Stimulated activated CD8-positive, alpha-beta memory T cell treated with anti-CD3 and anti-CD28 coated beads, Interleukin-15, amount 100 ng/mL, for 48 hours (primary cell): Measurements from ENCODE around the gene STYX.

Source experiments
- DNase-seq, 2 donors: peaks; one replicate each; pipeline ENCODE4 v3.0.0-alpha.2; 2020; ENCODE audit warnings: low read depth in 2 of 2

Gene STYX

GRCh38 chr14:52790011-52790755 lies 60.2 kb downstream of the STYX start:
- DNase-seq = no peak

DNA sequence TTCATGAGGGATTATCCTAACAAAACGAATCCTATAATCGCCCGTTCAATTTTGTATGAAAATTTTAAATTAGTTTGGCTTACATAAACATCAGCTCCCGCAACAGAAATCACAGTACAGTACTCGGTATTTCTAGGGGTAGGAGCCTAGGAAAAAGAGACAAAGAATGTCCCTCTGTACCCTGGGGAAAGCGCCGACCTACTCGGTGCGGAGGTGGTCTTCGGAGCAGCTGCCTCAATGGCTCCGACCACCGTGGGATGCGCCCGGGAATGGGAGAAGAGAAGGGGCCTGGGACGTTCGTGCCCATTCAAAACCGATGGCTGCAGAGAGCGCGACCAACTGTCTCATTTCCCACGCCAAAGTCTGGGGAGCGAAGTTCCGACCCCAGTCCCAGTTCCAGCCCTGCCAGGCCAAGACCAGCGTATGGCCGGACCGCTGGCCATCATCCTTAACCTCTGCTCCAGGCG lies 60.8 kb downstream of the STYX start:
- DNase-seq = no peak

- peak; percentile 79 to 81 for DNase-seq
Measured at GRCh38 chr14:52791223-52792096, 61.5 kb downstream of the STYX start, which contains the start of gene GNPNAT1. Gene GNPNAT1, minus strand, starts transcription at chr14:52791607. Its CDS starts 6,957 bp downstream, at chr14:52784650.

DNA sequence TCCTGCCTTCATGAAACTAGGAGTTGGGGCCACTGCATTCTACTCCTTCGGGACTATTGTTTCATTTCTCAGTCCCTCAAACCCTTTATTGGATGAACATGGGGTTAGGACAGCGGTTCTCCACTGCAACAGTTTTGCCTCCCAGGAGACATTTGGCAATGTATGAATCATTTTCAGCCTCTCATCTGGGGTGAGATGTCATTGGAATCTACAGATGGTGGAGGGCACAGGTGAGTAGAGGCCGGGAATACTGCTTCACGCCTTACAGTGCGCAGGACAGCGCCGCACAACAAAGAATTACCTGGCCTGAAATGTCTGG lies 62.1 kb downstream of the STYX start:
- DNase-seq = no peak

GRCh38 chr14:52793061-52793460 lies 63.1 kb downstream of the STYX start:
- DNase-seq = no peak

GRCh38 chr14:52797653-52798052 lies 67.7 kb downstream of the STYX start:
- DNase-seq = no peak

DNA sequence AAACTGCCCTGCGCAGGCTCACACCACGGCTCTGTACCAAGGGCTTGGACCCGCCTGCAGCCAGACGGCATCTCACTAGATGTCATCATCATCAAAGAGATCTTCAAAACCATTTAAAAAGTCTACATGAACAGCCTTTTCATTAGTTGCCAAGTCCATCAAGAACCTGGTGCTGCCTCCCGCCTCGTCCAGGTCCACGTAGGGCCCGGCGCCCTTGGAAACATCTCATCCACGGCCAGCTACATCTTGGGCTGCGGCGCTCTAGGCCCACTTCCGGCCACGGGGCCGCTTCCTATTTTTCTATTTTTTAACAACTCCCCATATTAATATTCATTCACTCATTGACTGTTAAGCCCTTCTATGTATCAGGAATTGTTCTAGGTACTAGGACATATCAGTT lies 68.9 kb downstream of the STYX start:
- DNase-seq = no peak

DNA sequence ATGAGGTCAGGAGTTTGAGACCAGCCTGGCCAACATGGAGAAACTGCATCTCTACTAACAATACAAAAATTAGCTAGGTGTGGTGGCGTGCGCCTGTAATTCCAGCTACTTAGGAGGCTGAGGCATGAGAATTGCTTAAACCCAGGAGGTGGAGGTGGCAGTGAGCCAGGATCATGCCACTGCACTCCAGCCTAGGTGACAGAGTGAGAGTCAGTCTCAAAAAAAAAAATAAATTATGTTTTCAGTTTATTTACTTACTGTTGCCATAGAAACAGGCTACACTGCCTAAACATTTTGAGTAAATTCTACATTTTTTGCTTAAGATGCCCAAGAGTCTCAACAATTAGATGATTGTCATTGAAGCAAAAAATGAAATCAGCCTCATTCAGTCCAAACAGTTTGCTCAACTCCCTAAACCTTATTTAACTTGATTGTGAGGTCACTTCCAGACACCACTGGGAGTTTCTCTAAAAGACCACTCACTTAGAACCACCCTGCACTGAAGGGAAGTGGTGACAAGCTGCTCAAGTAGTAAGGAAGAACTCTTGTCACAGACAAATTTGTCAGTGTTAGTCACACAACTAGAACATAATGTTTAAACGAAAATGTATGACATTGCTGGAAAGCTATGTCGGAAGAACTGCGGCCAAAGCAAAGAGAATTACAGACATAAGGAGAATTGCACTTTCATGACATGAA lies 71.2 kb downstream of the STYX start:
- DNase-seq = no peak

DNA sequence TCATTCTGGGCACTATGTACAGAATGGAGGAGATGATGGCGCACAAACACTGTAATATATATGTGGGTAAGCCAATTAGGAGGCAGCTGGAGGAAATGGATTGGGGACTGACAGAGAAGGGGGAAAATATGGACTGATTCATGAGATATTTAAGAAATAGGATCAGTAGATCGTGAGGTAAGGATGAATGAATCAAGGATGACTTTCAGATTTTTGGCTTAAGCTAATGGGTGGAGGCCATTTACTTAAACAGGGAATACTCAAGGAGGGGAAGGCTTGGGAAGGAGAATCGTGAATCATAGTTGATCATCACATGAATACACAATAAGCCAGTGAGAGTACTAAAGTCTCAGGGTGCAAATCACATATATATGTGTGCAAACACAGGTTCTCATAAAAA lies 72.6 kb downstream of the STYX start:
- no peak for DNase-seq

DNA sequence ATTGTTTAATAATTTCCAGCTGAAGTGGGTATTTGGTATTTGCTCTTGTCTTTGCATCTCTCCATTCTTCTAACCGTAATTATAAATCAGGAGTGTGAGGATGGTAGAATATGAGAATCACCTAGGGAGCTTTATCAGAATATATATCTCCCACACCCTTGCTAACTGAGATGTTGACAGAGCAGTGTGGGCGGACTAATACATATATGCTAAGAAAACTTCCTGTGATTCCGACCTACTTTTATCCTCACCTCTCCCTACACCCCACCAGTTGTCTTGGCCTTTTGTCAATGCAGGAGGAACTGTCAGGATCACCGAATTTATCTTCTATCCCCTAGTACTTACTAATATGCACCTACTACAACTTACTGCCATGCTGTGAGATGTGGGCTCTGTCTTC lies 76.1 kb downstream of the STYX start:
- DNase-seq = no peak

- no peak for DNase-seq
Measured at GRCh38 chr14:52808101-52808500, 78.1 kb downstream of the STYX start.

DNA sequence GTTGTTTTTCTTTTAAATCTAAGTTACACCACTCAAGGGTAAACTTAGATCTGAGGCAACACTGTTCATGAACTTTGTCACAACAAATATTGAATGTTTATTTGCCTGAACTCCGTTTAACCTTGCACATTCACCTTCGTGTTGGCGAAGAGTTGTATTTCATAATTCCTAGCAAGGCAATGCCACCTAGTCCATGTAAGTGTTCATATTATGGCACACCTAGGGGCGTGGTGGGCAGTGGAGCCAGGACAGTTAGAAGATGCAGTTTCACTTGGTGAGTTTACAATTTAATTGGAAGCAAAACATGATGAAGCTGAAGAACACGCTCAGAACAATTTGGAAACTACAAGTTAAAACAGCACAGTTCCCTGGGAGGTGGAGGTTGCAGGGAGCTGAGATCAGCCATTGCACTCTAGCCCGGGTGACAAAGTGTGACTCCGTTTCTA lies 91.9 kb downstream of the STYX start:
- DNase-seq = no peak

GRCh38 chr14:52824462-52824861 lies 94.5 kb downstream of the STYX start:
- DNase-seq = no peak
